ENCODE results near the gene UPP1. TPM values are rescaled to one million over a fixed set of nuclear protein-coding genes. Genes with fewer than 3 reads are reported as not detected.
"Not testable (repeated sequence)": the region's sequence is repeated elsewhere in the genome, so short reads cannot be mapped to it uniquely, and the experiment has no call there.

UPP1 gene
- polyA plus RNA-seq, 1 donor = 2.1 TPM

- DNase-seq = no peak
Measured at GRCh38 chr7:48112401-48113165, 23.5 kb downstream of the UPP1 start.

GRCh38 chr7:48113275-48113674, 24.2 kb downstream of the UPP1 start:
- DNase-seq = no peak

- no peak for DNase-seq
Measured at GRCh38 chr7:48114115-48114514, 25.1 kb downstream of the UPP1 start.

- DNase-seq = no peak
Measured at GRCh38 chr7:48114589-48114988, 25.5 kb downstream of the UPP1 start.

GRCh38 chr7:48116043-48116442, 27.0 kb downstream of the UPP1 start:
- no peak for DNase-seq

- DNase-seq = no peak
Measured at GRCh38 chr7:48118041-48118440, 29.0 kb downstream of the UPP1 start.

- not testable (repeated sequence) for DNase-seq
Measured at GRCh38 chr7:48120536-48120935, 31.5 kb downstream of the UPP1 start.

- no peak for DNase-seq
Measured at GRCh38 chr7:48126037-48126436, 37.0 kb downstream of the UPP1 start.

- DNase-seq = no peak
Measured at GRCh38 chr7:48130658-48131108, 41.6 kb downstream of the UPP1 start.

- DNase-seq = no peak
Measured at GRCh38 chr7:48132792-48133191, 43.7 kb downstream of the UPP1 start.

GRCh38 chr7:48139459-48139858, 50.4 kb downstream of the UPP1 start:
- DNase-seq = no peak

GRCh38 chr7:48140001-48140681, 51.1 kb downstream of the UPP1 start:
- no peak for DNase-seq

GRCh38 chr7:48141521-48141920, 52.5 kb downstream of the UPP1 start:
- no peak for DNase-seq

GRCh38 chr7:48144291-48144768, 55.3 kb downstream of the UPP1 start:
- no peak for DNase-seq

GRCh38 chr7:48147078-48147591, 58.1 kb downstream of the UPP1 start:
- DNase-seq = no peak

GRCh38 chr7:48147690-48148089, 58.6 kb downstream of the UPP1 start:
- DNase-seq = not testable (repeated sequence)

- no peak for DNase-seq
Measured at GRCh38 chr7:48148311-48148710, 59.2 kb downstream of the UPP1 start.

GRCh38 chr7:48149058-48149457, 60.0 kb downstream of the UPP1 start:
- DNase-seq = no peak

GRCh38 chr7:48150086-48150485, 61.0 kb downstream of the UPP1 start:
- DNase-seq = no peak

GRCh38 chr7:48154792-48155413, 65.8 kb downstream of the UPP1 start:
- no peak for DNase-seq

All from hindlimb muscle (tissue), 1 donor.